Measurements from ENCODE around the gene ZFP92.
"Not testable (repeated sequence)": the region's sequence is repeated elsewhere in the genome, so short reads cannot be mapped to it uniquely, and the experiment has no call there.

Gene ZFP92

DNA sequence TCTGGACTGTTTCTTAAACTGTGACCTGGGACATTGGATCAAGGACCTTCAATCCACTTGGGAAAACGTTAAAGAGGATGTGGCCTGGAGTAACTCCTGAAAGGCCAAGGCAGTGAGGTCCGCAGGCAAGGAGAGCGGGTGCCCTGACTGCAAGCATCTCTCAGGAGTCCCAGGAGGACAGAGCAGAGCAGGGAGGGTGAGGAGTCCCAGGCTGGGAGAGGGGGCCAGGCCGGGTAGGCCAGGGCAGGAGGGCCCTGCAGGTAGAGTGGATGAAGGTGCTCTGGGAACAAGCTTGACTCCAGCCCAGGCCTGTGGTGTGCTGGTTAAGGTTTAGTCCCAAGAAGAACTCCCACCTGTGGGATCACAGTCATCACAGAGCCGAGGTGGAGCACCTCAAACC lies 23.9 kb upstream of the ZFP92 start:
- DNase-seq, result no peak

DNA sequence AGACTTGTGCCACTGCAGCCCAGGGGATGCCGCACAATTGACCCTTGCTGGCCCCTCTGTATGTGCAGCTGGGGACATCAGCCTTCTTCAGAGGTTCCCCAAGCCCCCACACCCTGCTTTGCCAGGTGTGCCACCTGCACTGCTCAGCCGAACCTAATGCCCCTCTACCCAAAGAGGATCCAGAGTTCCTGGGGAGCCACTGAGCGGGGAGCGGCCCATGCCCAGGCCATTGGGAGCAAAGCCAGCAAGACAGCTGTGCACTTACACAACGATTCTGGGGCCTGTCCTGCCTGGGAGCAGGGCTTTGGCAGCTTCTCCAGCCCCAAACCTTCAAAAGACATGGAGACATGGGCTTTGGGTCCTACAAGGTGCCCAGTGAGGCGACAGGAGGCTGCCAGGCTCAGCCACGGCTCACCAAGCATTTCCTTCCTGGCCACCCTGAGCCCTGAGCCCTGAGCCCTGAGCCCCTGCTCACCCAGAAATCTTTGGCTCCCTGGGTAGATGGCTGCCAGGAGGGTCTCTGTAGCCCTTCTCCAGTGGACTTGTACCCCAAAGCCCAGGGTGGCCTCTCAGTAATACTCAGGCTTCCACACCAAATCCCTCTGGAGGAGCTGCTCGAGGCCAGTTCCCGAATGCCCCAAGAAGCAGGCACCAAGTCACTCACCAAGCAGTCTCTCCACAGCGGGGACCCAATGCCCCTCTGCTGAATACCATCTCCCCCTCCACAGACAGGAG lies 23.1 kb upstream of the ZFP92 start:
- no peak for DNase-seq

DNA sequence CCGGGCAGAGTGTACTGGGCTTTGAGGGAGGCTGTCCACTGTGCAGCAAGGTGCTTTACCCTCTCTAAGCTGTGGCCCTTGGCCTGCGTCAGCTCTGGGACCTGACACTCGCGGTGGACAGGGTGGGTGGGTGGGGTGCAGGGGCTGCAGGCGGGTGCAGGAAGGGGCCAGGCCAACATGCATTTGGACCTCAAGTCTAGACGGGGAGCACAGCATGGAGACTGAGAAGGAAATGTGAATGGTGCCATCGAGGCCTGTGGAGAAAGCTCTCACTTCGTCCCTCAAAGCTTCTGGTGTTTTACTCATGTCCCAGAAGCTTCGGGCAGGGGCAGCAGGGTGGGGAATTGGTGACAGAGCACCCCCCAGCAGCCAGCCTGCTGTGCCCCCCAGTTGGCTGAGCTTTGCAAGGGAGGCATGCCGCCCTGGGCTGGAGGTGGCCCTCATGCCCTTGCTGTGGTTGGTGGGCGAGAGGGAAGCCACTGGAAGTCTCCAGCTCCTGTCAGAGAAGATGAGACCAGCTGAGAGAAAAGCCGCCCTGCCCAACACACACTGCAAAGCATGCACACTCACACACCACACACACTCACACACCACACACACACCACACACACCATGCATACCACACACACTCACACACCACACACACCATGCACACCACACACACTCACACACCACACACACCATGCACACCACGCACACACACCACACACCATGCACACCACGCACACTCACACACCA lies 22.4 kb upstream of the ZFP92 start:
- DNase-seq, result no peak

DNA sequence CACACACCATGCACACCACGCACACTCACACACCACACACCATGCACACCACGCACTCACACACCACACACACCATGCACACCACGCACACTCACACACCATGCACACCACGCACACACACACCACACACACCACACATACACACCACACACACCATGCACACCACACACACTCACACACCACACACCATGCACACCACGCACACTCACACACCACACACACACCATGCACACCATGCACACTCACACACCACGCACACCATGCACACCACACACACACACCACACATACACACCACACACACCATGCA lies 21.9 kb upstream of the ZFP92 start:
- not testable (repeated sequence) for DNase-seq

DNA sequence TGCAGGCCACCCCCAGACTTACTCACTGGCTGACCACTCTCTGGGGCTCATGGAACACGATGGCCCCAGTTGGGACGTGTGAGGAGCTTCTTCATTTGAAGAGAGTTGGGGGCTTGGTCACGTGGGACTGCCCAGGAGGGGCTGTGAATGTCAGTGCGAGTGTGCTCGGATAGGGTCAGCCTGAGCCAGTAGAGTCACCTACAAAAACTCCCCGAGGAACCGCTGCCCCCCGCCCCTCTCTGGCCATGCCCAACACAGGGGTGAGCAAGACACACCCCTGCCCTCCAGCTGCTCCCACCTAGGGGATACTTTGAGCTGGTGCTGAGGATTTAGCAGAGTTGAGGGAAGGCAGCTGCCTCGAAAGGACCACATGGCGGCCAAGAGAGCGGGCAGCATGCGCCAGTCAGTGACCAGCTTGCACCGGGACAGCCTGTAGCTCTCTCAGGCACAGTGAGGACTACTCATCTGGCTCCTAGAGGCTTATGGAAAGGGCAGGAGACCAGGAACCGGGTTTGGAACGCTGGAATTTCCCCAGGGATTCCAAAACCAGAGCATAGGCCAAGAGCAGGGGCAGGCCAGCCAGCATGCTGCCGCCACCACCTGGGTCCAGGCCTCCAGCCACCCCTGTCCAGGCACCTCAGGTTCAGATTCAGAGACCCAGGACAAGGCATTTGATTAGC lies 18.5 kb upstream of the ZFP92 start:
- DNase-seq, result no peak

DNA sequence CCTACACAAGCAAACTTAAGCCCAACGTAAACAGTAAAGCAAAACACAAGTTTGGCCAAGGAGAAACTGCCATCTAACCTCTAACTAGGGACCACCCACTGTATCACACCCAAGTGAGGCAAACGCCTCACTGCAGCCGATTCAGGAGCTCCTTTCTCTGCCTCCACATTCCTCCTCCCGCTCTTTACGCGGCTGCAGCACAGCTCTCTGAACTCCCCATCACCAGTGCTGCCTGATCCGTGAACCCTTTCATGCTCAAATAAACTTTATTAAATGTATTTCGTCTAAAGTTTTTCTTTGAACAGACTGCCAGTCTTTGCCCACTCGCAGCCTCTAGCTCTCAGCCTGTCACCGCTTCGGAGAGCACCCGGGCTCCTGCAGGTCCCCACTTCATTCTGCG lies 16.7 kb upstream of the ZFP92 start:
- no peak for DNase-seq

DNA sequence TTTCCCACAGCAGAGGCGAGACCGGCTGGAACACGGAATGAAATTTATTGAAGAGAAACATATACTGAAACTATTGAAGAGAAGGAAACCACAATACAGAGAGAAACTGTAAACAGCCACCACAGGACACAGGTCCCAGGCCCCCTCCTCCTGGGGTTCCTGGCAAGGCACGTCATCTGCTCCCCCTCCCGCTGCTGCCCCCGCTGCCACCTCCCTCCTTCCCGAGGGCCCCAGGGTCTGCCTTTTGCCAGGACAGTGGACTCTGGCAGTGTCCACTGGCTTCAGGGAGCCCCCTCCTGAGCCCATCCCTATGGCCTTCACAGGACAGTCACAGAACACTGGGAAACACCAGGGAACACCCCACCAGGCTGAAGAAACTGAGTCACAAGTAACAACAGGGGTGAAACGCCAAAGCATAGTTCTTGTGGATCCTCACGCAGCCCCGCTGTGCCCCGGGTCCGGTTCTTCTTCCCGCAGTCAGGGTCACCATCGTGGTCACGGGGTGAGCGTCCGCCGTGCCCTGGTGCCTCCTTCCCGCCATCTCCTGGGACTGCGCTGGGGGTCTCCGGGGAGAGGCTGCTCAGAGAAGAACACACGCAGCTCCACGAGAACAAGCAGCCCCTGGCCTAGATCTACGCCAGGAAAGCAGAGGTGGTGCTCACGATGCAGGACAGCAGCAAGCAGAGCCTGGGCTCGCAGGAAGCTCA lies 15.5 kb upstream of the ZFP92 start:
- no peak for DNase-seq

DNA sequence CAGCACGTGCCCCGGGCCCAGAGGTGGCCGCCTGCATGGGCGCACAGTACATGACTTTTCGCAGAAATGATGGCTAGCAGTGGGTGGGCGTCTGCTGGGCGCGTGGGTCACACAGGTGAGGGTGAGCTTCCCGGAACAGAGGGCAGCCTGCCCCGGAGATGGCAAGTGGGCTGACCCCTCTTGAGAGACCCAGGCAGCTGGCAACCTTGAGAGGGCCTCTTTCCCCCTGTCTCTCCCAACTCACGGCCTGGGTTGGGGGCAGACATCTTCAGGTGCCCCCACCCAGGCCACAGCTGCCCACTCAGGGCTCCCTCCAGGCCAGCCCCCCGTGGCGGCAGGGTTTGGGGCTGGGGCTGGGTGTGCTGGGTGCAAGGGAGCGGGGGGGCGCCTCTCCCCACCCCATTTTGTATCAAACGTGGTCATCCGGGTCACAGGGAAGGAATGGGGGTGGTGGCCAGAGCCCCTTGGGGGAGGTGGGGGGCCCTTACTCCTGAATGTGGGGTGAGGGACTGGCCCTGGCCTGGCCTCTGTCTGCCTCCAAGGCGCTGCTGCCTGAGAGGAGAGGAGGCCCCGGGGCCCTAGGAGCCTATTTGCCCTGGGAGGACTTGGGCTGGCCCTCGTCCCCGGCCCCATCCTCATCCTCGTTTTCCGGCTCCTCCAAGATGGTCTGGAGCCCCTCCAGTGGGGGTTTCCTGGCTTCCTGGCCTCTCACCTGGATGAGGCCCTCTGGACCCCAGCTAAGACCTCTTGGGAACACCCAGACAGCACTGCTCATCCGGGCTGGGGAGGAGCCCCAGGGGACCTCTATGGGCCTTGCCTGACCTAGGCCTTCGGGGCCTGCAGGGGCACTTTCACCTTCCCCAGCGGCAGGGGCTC lies 14.7 kb upstream of the ZFP92 start:
- DNase-seq, result no peak

DNA sequence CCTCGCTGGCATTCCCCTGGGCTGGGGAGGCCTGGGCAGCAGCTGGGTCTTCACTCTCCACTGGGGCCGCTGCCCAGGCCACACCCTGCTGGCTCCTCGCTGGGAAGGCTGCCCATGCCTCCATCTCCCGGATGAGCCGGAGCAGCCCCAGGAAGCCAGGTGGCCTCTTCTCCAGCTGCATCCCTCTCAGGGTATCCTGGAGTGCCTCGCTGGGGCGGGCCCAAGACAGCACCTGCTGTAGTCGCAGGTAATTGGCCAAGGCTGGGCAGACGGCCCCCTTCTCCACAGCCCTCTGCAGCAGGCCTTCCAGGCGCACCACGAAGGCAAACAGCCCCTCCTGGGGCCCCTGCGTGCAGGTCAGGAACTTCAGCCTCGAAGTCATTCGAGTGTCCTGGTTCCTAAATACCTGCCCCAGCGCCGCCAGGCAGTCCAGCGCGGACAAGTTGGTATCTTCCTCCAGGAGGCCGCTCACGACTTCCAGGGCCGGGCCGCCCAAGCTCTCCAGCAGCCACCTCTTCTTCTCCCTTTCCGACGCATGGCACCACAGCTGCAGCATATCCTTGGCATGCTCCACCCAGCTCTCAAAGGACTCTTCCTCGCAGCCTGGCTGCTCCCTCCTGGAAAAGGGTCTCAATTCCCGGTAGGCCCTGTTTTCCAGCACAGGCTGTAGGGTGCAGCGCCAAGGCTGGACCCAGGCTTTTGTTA lies 13.9 kb upstream of the ZFP92 start:
- no peak for DNase-seq

DNA sequence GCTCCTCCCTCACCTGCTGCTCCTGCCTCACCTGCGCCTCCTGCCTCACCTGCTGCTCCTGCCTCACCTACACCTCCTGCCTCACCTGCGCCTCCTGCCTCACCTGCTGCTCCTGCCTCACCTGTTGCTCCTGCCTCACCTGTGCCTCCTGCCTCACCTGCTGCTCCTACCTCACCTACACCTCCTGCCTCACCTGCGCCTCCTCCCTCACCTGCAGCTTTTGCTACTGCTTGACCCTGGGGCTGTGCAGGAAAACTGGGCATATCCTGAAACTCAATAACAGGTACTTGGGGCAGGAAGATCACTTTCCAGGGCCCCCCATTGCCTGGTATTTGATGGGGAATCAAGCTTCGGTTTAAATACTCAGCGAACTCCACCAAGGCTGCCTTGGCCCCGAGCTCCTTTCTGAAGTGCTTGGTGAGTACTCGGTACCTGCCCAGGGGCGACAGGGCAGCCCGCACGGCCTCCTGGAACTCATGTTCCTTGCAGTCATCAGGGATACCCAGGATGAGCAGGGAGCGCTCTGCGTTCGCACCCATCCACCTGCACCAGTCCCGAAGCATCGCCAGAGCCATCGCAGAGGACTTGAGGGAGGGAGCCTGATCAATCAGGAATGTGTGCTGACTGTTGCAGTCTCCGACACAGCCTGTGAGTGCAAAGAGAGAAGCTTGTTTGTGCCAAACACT lies 12.9 kb upstream of the ZFP92 start:
- DNase-seq, result no peak

DNA sequence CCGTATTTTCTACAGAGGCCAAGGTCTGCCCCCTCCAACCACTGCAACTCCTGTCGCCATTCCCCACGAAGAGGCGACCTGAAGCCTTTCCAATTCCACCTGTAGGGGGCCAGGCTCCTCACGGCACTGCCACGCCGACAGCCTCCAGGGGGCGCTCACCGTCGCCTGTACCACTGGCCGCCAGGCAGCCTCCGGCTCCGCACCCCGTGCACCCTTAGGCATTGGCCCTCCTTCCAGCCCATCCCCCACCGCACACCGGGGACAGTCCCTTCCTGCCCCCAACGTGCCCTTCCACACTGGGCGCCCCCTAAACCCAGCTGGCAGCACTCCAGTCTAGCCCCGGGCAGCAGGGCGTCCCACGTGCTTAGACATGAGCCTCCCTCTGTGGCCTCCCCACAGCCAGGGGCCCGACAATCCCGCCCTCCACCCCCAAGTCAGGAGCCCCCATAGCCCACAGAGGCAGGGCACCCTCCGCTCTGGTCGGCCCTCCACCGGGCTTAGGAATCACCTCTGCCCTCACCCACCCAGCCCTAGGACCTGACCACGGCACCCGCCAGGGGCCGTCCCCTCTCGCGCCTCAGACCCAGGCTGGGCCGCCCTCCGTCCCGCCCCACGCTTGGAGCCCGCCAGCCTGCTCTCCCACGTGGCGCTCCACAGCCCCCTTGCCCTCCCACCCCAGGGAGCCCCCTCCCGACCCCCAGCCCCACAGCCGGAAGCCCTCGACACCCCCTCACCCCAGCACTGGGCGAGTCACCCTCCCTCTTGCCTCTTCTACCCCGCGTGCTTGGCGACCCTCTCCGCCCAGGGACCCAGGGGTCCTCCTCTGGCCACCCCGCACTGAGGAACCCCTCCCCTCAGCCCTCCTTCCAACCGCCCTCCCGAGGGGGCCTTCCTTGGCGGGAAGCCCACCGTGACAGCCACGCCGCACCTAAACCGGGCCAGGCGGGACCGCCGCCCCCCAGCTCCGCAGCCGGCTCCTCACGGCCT lies 10.8 kb upstream of the ZFP92 start:
- DNase-seq, result no peak

DNA sequence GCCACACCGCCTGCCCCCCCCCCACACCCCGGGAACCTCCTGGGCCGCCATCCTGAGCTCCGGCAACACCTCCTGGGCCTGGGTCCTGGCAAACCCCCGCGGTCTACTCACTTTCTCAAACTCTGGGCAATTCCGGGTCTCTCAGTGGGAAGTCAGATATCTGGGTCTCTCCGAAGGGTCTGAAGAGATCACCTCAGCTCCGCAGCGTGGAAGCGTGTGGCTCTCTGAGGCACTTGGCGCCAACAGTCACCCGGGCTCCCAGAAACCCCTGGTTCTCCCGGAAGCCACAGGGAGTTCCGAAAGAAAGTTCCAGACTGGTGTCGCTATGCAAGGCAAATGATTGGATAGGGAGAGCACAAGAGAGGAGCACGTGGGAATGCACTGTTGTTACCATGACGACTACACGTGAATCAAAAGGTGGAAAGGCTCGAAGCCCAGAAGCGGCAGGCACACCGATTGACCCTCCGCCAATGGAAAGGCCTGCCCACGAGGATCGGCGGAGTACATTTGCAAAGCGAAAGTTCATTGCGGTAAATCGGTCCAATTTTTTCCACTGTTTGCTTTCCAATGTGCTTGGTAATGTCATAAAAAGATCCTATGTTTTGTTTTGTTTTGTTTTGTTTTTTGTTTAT lies 10.0 kb upstream of the ZFP92 start, which contains the start of gene PNMA6E:
PNMA6E (minus strand) TSS at position 218 of the 632 bp plus-strand sequence. CDS start 2,501 bp downstream, outside the sequence.
- no peak for DNase-seq

DNA sequence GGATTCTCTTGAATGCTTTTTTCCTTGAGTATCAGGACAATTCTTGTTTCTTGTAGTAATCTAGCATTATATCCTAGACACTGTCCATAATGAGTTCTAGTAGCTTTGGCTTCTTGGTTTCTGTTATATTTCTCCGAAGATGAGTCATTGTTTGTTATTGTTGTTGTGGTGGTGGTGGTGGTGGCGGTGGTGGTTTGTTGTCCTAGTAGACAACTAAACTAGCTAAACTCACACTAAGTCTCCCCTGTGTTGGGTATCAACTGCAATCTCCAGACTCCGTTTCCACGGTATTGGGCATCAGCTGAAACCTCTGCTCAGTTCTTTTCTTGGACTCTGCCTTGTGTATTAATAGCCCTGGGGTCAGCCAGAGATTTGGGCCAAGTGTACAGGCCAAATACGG lies 6.9 kb upstream of the ZFP92 start:
- DNase-seq, result not testable (repeated sequence)

DNA sequence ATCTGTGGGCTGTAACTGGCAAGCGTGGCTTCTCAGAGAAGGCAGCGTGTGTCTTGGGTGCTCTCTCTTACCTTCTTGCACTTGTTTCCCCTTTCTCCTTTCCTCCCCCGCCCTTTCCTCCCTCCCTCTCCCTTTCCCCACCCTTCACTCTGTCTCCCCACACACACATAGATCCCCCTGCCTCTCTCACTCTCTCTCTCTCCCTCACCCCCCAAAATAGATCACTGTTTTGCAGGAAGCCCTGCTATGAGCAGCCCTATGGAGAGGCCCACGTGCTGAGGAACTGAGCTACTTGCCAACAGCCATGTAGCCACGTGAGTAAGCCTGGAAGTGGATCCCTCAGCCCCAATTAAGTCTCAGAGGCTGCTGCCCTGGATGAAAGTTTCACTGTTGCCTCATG lies 5.8 kb upstream of the ZFP92 start:
- DNase-seq, result no peak

DNA sequence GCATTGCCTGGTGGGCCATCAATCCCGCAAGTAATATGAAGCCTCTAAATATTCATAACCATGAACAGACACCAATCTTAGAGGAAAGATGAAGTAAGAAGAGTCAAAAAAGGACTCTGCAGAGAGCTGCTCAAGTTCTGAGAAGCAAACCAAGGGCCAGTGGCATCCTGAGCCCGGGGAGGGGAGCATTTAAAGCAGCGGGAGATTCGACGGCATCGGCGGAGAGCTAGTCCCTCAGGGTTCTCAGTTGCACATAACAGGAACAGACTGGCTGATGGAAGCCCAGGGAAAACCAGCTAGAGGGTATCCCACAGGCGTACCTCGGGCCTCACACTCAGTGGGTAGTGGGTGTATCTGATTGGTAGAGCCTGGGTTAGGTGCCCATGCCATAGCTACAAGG lies 5.3 kb upstream of the ZFP92 start:
- DNase-seq, result no peak

DNA sequence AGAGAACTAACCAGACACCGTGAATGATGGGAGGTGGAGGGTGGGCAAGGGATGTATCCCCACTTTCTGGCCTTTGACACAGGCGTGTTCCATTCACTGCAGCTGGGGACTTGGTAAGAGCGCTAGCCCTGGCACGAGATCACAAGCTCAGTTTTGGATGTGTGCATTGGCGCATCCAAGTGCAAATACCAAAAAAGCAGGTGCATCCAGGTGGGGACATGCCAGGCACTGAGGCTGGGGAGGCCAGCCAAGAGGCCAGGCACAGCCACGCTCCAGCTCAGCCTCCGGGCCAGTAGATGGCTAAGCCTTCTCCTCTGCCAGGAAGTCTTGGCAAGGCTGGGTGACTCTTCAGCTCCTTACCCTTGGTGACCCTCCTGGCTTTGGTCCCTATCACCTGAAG lies 4.4 kb upstream of the ZFP92 start:
- no peak for DNase-seq

DNA sequence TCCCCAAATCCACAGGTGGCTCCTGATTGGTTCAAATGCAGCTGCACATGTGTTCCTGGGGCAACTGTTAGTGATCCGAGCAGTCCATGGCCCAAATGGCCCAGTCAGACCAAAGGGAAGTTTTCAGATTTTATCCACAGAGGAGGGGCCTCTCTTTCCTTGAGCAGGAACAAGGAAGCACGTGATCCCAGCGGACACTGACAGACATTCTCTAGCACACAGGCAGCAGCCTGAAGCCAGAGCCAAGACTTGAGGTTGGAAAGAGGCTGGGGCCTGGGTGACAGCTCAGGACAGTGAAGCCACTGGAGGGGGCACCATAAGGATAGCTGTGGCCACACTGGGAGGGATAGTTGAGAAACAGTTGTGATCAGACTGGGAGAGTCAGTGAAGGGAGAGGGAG lies 3.5 kb upstream of the ZFP92 start:
- DNase-seq, result no peak

DNA sequence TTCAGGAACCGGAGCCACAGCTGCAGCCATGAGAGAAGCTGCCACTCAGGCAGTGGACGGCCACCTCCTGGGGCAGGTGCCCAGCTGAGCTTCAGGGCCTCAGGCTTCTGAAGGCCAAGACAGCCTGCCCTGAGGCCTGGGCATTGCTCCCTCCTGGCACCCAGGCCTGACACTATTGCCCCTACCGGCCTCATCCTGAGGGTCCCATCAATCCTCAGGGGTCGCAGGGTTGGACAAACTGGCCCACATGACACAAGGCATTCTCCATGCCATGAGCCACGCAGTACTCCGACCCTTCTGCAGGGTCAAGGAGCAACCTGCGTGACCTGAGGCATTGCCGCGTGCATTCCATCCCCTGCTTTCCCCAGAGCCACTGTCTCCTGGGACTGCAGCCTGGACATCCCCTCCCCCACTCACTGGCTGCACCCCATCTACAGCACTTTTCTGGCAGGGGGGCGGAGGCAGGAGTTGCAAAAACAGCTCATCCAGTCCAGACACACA lies 3.0 kb upstream of the ZFP92 start:
- no peak for DNase-seq

DNA sequence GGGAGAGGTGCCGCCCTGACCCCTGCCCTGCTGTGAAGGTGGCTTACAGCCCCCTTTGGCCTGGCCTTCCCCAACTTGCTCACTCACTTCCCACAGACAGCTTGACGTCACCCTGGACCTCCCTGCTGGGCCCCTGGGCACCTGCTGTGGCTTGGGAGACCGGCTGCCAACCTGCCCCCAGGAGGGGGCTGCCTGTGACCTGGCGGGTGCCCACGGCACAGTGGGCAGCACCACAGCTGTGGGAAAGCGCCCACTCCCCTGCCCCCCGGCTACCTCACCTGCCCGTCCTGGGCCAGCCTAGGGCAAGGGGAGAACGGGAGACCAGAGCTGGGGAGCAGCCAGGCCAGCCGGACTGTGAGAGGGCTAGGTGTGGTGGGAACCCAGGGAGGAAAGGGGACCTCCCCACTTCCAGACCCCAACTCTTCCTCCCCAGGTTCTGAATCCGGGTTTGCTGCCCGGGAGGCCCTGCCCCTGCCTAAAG lies 2.4 kb upstream of the ZFP92 start:
- DNase-seq, result no peak

All from NCI-H1417 treated with DMSO at 0.1 percent for 48 hours (cell line).